HCT116 (cell line): ENCODE measurements around the gene B3GNT5.

Experiments used
- CTCF ChIP-seq, 3 experiments: fragments of 200-600 bp in 1 of 3; sonication (generic) in 1 of 3; IDR thresholded peaks in 2 of 3; conservative IDR thresholded peaks in 1 of 3; 2 replicates each; pipeline ENCODE4 v1.5.1; 2012 to 2017; ENCODE audit warnings: low read depth in 2 of 3, low read length in 2 of 3, antibody characterized with exemption in 1 of 3, borderline replicate concordance in 1 of 3, control low read depth in 1 of 3, mild to moderate bottlenecking in 1 of 3, mixed read lengths in 1 of 3, mixed run types in 1 of 3, moderate library complexity in 1 of 3; ENCODE audit not compliant: insufficient read depth in 1 of 3
- EGR1 ChIP-seq: IDR thresholded peaks from 2 replicates; pipeline ENCODE4 v1.6.1; 2012; ENCODE audit warnings: low read depth
- EZH2phosphoT487 ChIP-seq: fragments of 200-600 bp; IDR thresholded peaks from 2 replicates; pipeline ENCODE4 v1.6.1; 2018; ENCODE audit warnings: antibody characterized with exemption, borderline replicate concordance
- FOSL1 ChIP-seq: IDR thresholded peaks from 2 replicates; pipeline ENCODE4 v1.6.1; 2012; ENCODE audit warnings: low read depth
- POLR2A ChIP-seq: IDR thresholded peaks from 2 replicates; pipeline ENCODE4 v1.7.0; 2011; ENCODE audit warnings: borderline replicate concordance; ENCODE audit not compliant: insufficient read depth, insufficient read length; ENCODE audit errors: extremely low read depth
- RAD21 ChIP-seq: IDR thresholded peaks from 2 replicates; pipeline ENCODE4 v1.6.1; 2012; ENCODE audit warnings: low read depth, mild to moderate bottlenecking
- ZFX ChIP-seq: fragments of 450-650 bp; IDR thresholded peaks from 2 replicates; pipeline ENCODE4 v1.6.1; 2017

DNA sequence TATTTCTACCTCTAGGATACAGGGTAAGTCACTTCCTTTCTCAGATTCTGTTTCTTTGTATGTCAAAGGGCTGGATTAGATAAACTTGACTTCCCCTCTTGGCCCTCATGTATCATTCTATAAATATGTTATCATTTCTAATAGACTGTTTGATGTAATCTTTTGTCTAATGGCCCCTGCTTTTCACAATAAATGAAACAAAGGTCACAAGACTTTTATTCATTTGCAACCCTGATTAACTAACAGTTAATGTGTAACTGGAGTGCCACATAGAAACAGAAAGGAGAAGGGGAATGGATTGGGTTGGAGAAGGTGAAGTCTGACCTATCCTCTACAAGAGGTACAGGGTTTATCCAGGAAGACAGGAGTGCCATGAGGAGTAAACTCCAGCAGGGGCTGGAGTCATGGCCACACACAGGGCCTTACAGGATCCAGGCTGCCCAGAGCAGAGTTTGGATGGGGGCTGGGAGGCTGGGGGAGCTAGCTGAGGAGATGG lies 8.0 kb upstream of the B3GNT5 start:
- TF ChIP-seq RAD21 (no peak), POLR2A (no peak), EGR1 (no peak), FOSL1 (no peak), EZH2phosphoT487 (no peak), CTCF (IDR thresholded peaks at IDR 0.05 in 2 of 3, conservative IDR thresholded peaks at IDR 0.05 in 1 of 3; ENCODE audit: borderline replicate concordance in 1 of 3, insufficient read depth in 1 of 3, low read depth in 2 of 3, low read length in 2 of 3) (no peak), ZFX (no peak)
